PFSK-1 (cell line): Measurements from ENCODE around the gene CD200.

Source experiments
- FOXP2 ChIP-seq: optimal IDR thresholded peaks from 2 replicates; pipeline ENCODE3; 2011; ENCODE audit warnings: borderline replicate concordance, control low read depth, inconsistent platforms; ENCODE audit not compliant: insufficient read depth; ENCODE audit errors: extremely low read length, extremely low read depth
- POLR2AphosphoS5 ChIP-seq: IDR thresholded peaks from 2 replicates; pipeline ENCODE4 v1.6.1; 2012; ENCODE audit warnings: low read depth, mild to moderate bottlenecking, control low read depth, low read length, moderate library complexity
- SIN3A ChIP-seq: IDR thresholded peaks from 2 replicates; pipeline ENCODE4 v1.6.1; 2012; ENCODE audit warnings: mild to moderate bottlenecking, low read length, moderate library complexity, borderline replicate concordance; ENCODE audit not compliant: insufficient read depth
- TAF1 ChIP-seq: IDR thresholded peaks from 2 replicates; pipeline ENCODE4 v1.6.1; 2012; ENCODE audit warnings: low read length, control low read depth, borderline replicate concordance; ENCODE audit not compliant: insufficient read depth
- TF ChIP-seq, protein P1 (sequence below), 2 experiments: IDR thresholded peaks; 2 replicates each; pipeline versions ENCODE4 v1.6.1 to v1.8.0; 2011 to 2012; ENCODE audit warnings: low read depth in 2 of 2, low read length in 2 of 2, control low read depth in 1 of 2, inconsistent platforms in 1 of 2, mild to moderate bottlenecking in 1 of 2, moderate library complexity in 1 of 2; ENCODE audit not compliant: insufficient read depth in 1 of 2

The CD200 gene

DNA sequence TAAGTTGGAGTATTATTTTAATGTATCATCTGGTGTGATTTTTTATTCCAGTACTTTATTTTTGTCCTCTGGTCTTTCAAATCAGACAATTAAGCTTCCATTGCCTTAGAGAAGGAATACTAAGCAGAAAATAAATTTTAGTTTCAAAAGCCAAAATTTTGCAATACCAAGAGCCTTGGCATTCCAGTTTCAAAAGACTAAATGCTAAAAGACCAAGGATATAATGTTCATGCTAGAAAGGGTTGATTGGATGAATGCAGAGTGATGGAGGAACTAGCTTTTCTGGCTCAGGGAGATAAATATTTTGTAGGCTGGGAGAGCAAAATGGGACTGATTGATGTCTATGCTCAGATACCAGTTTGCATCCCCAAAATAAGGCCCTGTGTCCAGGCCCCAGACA, 6.2 kb downstream of the CD200 start:
- TF ChIP-seq TAF1 (no peak), FOXP2 (no peak), SIN3A (no peak), POLR2AphosphoS5 (no peak)
- TF ChIP-seq, protein P1, sequence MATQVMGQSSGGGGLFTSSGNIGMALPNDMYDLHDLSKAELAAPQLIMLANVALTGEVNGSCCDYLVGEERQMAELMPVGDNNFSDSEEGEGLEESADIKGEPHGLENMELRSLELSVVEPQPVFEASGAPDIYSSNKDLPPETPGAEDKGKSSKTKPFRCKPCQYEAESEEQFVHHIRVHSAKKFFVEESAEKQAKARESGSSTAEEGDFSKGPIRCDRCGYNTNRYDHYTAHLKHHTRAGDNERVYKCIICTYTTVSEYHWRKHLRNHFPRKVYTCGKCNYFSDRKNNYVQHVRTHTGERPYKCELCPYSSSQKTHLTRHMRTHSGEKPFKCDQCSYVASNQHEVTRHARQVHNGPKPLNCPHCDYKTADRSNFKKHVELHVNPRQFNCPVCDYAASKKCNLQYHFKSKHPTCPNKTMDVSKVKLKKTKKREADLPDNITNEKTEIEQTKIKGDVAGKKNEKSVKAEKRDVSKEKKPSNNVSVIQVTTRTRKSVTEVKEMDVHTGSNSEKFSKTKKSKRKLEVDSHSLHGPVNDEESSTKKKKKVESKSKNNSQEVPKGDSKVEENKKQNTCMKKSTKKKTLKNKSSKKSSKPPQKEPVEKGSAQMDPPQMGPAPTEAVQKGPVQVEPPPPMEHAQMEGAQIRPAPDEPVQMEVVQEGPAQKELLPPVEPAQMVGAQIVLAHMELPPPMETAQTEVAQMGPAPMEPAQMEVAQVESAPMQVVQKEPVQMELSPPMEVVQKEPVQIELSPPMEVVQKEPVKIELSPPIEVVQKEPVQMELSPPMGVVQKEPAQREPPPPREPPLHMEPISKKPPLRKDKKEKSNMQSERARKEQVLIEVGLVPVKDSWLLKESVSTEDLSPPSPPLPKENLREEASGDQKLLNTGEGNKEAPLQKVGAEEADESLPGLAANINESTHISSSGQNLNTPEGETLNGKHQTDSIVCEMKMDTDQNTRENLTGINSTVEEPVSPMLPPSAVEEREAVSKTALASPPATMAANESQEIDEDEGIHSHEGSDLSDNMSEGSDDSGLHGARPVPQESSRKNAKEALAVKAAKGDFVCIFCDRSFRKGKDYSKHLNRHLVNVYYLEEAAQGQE (IDR thresholded peaks at IDR 0.05; ENCODE audit: insufficient read depth in 1 of 2, low read depth in 2 of 2, low read length in 2 of 2) = no peak

- TF ChIP-seq, protein P1 (IDR thresholded peaks at IDR 0.05; ENCODE audit: insufficient read depth in 1 of 2, low read depth in 2 of 2, low read length in 2 of 2) = no peak
- TF ChIP-seq SIN3A (no peak), POLR2AphosphoS5 (no peak), TAF1 (no peak), FOXP2 (no peak)
These were observed 6.7 kb downstream of the CD200 start for GRCh38 chr3:112339609-112340008.

DNA sequence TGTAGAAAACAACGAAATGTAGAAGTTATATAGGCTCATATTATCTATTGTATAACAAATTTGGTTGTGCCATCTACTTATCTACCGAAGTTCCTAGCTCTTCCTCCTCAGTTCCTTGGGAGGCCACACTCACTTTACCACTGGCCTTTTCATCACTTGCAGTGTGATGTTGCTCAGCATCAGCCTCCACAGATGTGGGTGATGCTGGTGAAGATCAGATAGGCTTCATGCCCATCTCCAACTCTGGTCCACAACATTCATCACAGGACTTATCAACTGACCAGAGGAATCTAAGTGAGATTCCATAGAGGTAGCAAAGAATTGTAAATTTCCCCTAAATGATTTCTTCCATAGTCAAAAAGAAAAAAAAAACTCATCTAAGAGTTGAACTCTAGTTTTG, 8.4 kb downstream of the CD200 start:
- TF ChIP-seq TAF1 = no peak
- no peak for TF ChIP-seq POLR2AphosphoS5
- TF ChIP-seq SIN3A = no peak
- TF ChIP-seq FOXP2 = no peak
- TF ChIP-seq, protein P1 (IDR thresholded peaks at IDR 0.05; ENCODE audit: insufficient read depth in 1 of 2, low read depth in 2 of 2, low read length in 2 of 2) = no peak

DNA sequence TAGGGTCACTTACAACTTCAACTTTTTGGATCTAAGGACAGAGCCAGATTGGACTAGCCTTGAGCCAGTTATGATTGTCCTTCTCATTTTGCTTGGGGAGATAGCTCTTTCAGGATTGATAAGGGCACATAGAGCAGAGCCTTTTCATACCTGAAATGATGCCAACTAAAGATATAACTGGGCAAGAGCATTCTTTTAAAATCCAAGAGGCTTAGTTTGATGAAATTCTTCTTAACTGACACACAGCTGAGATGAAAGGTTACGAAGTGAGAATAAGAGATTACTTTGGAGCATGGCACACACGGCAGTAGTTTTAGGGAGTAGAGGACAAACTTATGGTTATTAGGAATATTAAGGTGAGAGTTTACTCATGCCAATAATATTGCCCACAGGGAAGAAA, 12.7 kb downstream of the CD200 start:
- TF ChIP-seq POLR2AphosphoS5 = no peak
- TF ChIP-seq TAF1 = no peak
- no peak for TF ChIP-seq FOXP2
- TF ChIP-seq, protein P1 (IDR thresholded peaks at IDR 0.05; ENCODE audit: insufficient read depth in 1 of 2, low read depth in 2 of 2, low read length in 2 of 2) = no peak
- no peak for TF ChIP-seq SIN3A
